GM18498 (cell line): ENCODE results near the gene IKBKG.
"Not testable (repeated sequence)": the region's sequence is repeated elsewhere in the genome, so short reads cannot be mapped to it uniquely, and the experiment has no call there.

Source experiments
- ATAC-seq: cut with Tn5 transposase; IDR thresholded peaks from one replicate; pipeline ENCODE4 v1.9.1; 2021; ENCODE audit warnings: mild to moderate bottlenecking, moderate library complexity; ENCODE audit not compliant: unreplicated experiment

IKBKG gene

GRCh38 chrX:154547245-154548027, at the start of gene IKBKG:
IKBKG (plus strand) TSS chrX:154547620; CDS start chrX:154552003, 4,383 bp downstream.
- ATAC-seq = peak; percentile 83

- not testable (repeated sequence) for ATAC-seq
Measured at GRCh38 chrX:154501423-154501822, 46.0 kb upstream of the IKBKG start.

- no peak for ATAC-seq
Measured at GRCh38 chrX:154502098-154502497, 45.3 kb upstream of the IKBKG start.

GRCh38 chrX:154502989-154503388, 44.4 kb upstream of the IKBKG start:
- no peak for ATAC-seq

GRCh38 chrX:154505734-154506133, 41.7 kb upstream of the IKBKG start:
- ATAC-seq = no peak

GRCh38 chrX:154506483-154507332, 40.7 kb upstream of the IKBKG start:
- no peak for ATAC-seq

GRCh38 chrX:154507673-154508383, 39.6 kb upstream of the IKBKG start:
- ATAC-seq = no peak

- ATAC-seq = no peak
Measured at GRCh38 chrX:154508384-154508745, 39.1 kb upstream of the IKBKG start.

- no peak for ATAC-seq
Measured at GRCh38 chrX:154509455-154509854, 38.0 kb upstream of the IKBKG start.

GRCh38 chrX:154511761-154512160, 35.7 kb upstream of the IKBKG start:
- no peak for ATAC-seq

- no peak for ATAC-seq
Measured at GRCh38 chrX:154512879-154513553, 34.4 kb upstream of the IKBKG start.

- ATAC-seq = no peak
Measured at GRCh38 chrX:154513716-154514115, 33.7 kb upstream of the IKBKG start.

- peak; percentile 3 for ATAC-seq
Measured at GRCh38 chrX:154515090-154515965, 32.1 kb upstream of the IKBKG start.

GRCh38 chrX:154515966-154516655, 31.3 kb upstream of the IKBKG start, which contains the start of gene FAM3A:
FAM3A (minus strand) TSS chrX:154516232; CDS start chrX:154515772, 460 bp downstream.
- peak; percentile 93 for ATAC-seq

GRCh38 chrX:154516656-154517100, 30.7 kb upstream of the IKBKG start:
- ATAC-seq = peak; percentile 3

GRCh38 chrX:154517101-154517781, 30.2 kb upstream of the IKBKG start:
- ATAC-seq = no peak

- ATAC-seq = no peak
Measured at GRCh38 chrX:154519389-154519788, 28.0 kb upstream of the IKBKG start.
